Activated CD4-positive, alpha-beta T cell treated with anti-CD3 and anti-CD28 coated beads for 1 hour (primary cell): ENCODE data around the gene ERC1.
A peak's percentile ranks its signal among the peaks of the same experiment; 100 is the strongest.

Experiments
- DNase-seq: peaks from one replicate; pipeline ENCODE4 v3.0.0-alpha.2; 2020

ERC1 gene

GRCh38 chr12:990661-991349 lies at the start of gene ERC1:
ERC1 (plus strand) TSS chr12:991223; CDS start chr12:1027904, 36,681 bp downstream.
- DNase-seq: peak; percentile 76

DNA sequence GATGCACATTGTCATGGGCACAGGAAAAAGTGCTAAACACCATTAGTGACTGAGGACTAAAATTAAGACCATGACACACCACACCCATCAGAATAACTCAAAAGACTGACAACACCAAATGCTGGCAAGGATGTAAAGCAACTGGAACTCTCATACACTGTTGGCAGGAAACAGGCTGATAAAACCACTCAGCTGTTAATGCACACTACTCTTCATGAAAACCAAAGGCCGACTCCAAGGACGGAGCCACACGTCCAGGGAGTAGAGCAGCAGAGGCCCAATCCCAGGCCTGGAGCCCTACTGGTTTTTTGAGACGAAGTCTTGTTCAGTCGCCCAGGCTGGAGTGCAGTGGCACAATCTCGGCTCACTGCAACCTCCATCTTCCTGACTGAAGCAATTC lies 48.0 kb upstream of the ERC1 start:
- DNase-seq: no peak

DNA sequence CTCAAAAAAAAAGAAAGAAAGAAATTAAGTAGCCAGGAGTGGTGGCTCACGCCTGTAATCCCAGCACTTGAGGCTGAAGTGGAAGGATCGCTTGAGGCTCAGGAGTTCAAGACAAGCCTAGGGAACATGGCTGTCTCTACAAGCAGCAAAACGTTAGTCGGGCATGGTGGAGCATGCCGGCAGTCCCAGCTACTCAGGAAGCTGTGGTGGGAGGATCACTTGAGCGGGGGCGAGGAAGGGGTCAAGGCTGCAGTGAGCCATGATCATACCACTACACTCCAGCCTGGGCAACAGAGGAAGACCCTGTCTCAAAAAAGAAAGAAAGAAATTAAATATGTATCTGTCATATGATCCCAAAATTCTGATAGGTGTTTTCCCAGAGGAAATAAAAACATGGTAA lies 46.8 kb upstream of the ERC1 start:
- DNase-seq: no peak

- DNase-seq: no peak
Observed at GRCh38 chr12:946212-946611, 44.8 kb upstream of the ERC1 start.

DNA sequence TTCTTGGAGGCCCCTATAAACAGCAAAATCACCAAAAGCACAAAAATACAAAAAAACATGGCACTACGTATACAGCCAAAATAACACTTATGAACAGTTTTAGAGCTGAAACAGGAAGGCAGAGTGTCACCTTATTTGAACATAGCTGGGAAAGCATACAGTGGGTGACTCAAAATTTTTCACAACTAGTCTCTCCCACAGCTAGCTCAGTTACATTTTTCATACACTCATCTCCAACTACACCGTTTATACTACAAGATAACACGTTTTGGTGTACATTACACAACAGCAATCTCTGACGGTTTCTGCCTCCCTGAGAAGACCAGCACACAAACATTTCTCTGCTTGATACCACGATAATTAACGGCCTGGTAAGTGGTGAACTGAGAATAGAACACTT lies 44.4 kb upstream of the ERC1 start:
- DNase-seq: no peak

DNA sequence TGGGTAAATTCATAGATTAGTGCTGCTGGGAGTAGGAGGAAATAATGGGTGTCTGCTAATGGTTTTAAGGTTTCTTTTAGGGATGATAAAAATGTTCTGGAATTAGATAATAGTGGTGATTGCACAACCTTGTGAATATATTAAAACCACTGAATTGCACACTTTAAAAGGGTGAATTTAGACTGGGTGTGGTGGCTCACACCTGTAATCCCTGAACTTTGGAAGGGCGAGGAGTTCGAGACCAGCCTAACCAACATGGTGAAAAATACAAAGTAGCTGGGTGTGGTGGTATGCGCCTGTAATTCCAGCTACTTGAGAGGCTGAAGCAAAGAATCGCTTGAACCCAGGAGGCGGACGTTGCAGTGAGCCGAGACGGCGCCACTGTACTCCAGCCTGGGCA lies 42.8 kb upstream of the ERC1 start:
- DNase-seq: no peak

GRCh38 chr12:949453-950191 lies 41.4 kb upstream of the ERC1 start, which contains the start of gene RAD52:
RAD52 (minus strand) TSS chr12:949694; CDS start chr12:933058, 16,636 bp downstream.
- peak; percentile 95 for DNase-seq

- no peak for DNase-seq
Observed at GRCh38 chr12:951176-951575, 39.8 kb upstream of the ERC1 start.

GRCh38 chr12:953776-954175 lies 37.2 kb upstream of the ERC1 start:
- DNase-seq: no peak

GRCh38 chr12:954741-955140 lies 36.3 kb upstream of the ERC1 start:
- DNase-seq: no peak

DNA sequence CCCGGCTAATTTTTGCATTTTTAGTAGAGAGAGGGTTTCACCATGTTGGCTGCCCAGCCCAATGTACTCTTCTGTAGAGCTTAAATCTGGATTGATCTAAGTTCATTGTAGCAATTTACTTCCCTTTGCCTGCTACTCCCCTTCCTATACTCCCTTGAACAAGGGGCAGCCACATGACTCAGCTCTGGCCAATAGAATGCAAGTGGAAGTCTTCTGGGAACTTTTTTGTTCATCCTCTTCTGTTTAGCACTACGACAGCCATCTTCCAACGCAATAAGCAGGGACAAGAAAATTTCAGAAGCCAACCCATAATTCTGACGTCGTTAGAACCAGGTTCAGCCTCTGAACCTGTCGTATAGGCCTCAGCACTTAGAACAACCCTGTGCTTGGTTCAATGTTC lies 35.1 kb upstream of the ERC1 start:
- DNase-seq: no peak

DNA sequence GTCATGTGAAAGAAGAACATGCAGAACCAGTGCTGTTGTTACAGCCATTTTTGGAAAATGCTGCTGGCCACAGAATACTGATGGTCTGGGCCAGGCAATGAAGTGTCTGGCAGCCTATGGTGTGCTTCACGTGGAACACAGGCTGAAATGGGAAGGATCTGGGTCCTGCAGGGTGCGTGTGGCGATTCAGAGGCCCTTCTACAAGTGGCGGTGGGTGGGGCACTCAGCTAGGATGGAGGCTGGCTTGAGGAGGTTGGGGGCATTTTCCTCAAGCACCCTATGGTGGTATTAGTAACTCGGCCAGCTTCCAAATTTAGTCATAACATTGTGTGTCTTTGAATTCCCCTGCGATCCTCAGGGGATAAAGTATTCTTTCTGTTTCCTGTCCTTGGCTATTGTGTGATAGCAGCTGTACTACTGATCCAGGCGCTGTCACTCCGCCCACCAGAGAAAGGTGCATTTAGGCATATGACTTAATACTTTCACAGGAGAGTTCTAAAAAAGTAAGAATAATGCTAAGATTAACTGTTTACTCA lies 32.4 kb upstream of the ERC1 start:
- DNase-seq: no peak

- no peak for DNase-seq
Observed at GRCh38 chr12:966724-967123, 24.3 kb upstream of the ERC1 start.

DNA sequence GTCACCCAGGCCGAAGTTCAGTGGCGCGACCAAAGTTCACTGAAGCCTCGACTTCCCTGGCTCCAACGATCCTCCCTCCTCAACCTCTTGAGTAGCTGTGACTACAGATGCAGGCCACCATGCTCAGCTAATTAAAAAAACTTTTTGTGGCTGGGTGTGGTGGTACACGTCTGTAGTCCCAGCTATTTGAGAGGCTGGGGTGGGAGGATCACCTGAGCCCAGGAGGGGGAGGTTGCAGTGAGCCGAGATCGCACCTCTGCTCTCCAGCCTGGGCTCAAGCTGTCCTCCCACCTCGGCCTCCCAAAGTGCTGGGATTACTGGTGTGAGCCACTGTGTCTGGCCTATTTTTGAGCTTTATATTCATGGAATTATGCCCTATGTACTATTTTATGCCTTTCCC lies 23.4 kb upstream of the ERC1 start:
- no peak for DNase-seq

GRCh38 chr12:968545-968944 lies 22.5 kb upstream of the ERC1 start:
- no peak for DNase-seq

GRCh38 chr12:969821-970220 lies 21.2 kb upstream of the ERC1 start:
- DNase-seq: no peak

- DNase-seq: no peak
Observed at GRCh38 chr12:971991-972390, 19.0 kb upstream of the ERC1 start.

DNA sequence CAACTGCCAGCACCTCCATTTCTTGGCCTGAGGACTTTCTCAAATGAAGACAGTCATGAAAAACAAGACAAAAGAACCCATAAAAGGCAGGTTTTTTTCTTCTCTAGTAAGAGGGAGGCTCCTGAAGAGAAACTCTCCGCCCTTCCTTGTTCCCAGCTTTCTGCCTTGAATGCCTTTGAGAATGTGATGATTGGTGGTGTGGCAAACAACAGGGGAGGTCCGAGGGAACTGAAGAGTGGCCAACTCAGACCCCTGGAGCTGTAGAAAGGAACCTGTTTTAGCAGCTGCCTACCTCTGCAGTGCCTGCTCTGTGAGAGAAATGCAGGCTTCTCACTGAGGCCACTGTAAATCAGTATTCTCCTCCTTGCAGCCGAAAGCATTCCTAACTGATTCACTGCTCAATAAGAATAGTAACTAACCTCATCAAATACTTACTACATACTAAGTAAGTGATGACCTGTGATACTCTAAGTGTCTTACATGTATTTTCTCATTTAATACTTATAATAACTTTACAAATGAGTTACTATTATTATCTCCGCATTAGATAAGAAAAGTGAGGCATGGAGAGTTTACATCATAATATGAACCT lies 16.7 kb upstream of the ERC1 start:
- DNase-seq: no peak

- no peak for DNase-seq
Observed at GRCh38 chr12:976644-977043, 14.4 kb upstream of the ERC1 start.

GRCh38 chr12:977156-977555 lies 13.9 kb upstream of the ERC1 start:
- DNase-seq: no peak

GRCh38 chr12:979349-979748 lies 11.7 kb upstream of the ERC1 start:
- DNase-seq: no peak

GRCh38 chr12:981176-981828 lies 9.7 kb upstream of the ERC1 start:
- no peak for DNase-seq

DNA sequence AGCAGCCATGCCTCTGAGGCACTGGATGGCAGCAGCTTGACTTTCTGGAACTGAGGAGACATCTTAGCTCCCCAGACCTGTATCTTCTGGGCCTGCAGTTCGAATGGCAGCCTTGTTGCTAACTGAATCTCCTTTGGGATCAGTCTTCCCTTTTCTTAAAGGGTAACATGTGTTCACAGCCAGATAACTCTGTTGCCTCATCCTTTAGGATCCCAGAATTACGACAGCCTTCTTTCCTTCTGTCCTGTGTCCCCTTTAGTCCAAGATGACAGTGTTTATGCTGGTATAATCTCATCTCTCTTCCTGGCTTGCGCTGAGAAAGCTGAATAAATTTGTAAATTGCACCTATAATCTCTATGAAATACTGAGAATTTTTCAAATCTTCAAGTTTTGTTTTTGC lies 9.1 kb upstream of the ERC1 start:
- DNase-seq: no peak
